ENCODE data around the gene PLS3. TPM values are rescaled to one million over a fixed set of nuclear protein-coding genes. Genes with fewer than 3 reads are reported as not detected.

PLS3 gene
- total RNA-seq, 1 donor from 2014 or later = 122 TPM

GRCh38 chrX:115582616-115583495 lies 21.9 kb downstream of the PLS3 start:
- TF ChIP-seq, protein P1, sequence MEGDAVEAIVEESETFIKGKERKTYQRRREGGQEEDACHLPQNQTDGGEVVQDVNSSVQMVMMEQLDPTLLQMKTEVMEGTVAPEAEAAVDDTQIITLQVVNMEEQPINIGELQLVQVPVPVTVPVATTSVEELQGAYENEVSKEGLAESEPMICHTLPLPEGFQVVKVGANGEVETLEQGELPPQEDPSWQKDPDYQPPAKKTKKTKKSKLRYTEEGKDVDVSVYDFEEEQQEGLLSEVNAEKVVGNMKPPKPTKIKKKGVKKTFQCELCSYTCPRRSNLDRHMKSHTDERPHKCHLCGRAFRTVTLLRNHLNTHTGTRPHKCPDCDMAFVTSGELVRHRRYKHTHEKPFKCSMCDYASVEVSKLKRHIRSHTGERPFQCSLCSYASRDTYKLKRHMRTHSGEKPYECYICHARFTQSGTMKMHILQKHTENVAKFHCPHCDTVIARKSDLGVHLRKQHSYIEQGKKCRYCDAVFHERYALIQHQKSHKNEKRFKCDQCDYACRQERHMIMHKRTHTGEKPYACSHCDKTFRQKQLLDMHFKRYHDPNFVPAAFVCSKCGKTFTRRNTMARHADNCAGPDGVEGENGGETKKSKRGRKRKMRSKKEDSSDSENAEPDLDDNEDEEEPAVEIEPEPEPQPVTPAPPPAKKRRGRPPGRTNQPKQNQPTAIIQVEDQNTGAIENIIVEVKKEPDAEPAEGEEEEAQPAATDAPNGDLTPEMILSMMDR (IDR thresholded peaks at IDR 0.05; ENCODE audit: unreplicated experiment) = no peak
- H3K36me3 Mint-ChIP-seq (ENCODE audit: low read depth, unreplicated experiment) = no peaks in the 10 kb centered on the region
- peak overlapping the region; percentile 48 for H3K27ac Mint-ChIP-seq (ENCODE audit: unreplicated experiment)
- no peak overlapping the region for H3K4me3 Mint-ChIP-seq (ENCODE audit: unreplicated experiment)
- peaks cover 18% of the 10 kb centered on the region for H3K4me1 Mint-ChIP-seq (ENCODE audit: unreplicated experiment)
- H3K27me3 Mint-ChIP-seq (ENCODE audit: unreplicated experiment) = no peaks in the 10 kb centered on the region
- no peaks in the 10 kb centered on the region for H3K9me3 Mint-ChIP-seq (ENCODE audit: unreplicated experiment)
- DNase-seq (ENCODE audit: low spot score) = no peak

GRCh38 chrX:115583496-115584004 lies 22.6 kb downstream of the PLS3 start:
- Mint-ChIP-seq H3K36me3 (ENCODE audit: low read depth, unreplicated experiment) (no peaks in the 10 kb centered on the region), H3K27ac (ENCODE audit: unreplicated experiment) (peak overlapping the region; percentile 84), H3K9me3 (ENCODE audit: unreplicated experiment) (no peaks in the 10 kb centered on the region), H3K4me3 (ENCODE audit: unreplicated experiment) (no peak overlapping the region), H3K27me3 (ENCODE audit: unreplicated experiment) (no peaks in the 10 kb centered on the region), H3K4me1 (ENCODE audit: unreplicated experiment) (peaks cover 18% of the 10 kb centered on the region)
- no peak for DNase-seq (ENCODE audit: low spot score)
- TF ChIP-seq, protein P1 (IDR thresholded peaks at IDR 0.05; ENCODE audit: unreplicated experiment) = no peak

DNA sequence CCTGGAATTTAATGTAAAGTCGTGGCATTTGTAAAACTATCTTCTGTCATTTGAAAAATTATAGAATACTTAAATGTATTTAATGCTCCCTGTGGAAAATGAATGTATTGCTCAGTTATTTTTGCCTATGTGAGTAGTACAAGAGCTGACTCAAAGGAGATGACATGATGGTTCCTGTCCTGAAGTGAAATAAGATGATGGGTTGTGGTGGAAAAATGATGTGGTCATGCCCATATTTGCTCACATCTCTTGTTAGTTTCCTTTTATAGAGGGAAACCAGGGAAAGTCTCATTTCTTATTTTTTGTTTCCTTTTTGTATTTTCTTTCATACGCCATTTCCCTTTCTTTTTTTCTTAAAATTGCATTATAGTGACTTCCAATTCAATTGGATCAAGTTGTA lies 23.7 kb downstream of the PLS3 start:
- Mint-ChIP-seq H3K27ac (ENCODE audit: unreplicated experiment) (no peak overlapping the region), H3K4me3 (ENCODE audit: unreplicated experiment) (no peak overlapping the region), H3K27me3 (ENCODE audit: unreplicated experiment) (no peaks in the 10 kb centered on the region), H3K36me3 (ENCODE audit: low read depth, unreplicated experiment) (no peaks in the 10 kb centered on the region), H3K4me1 (ENCODE audit: unreplicated experiment) (peaks cover 18% of the 10 kb centered on the region), H3K9me3 (ENCODE audit: unreplicated experiment) (no peaks in the 10 kb centered on the region)
- DNase-seq (ENCODE audit: low spot score) = no peak
- TF ChIP-seq, protein P1 (IDR thresholded peaks at IDR 0.05; ENCODE audit: unreplicated experiment) = no peak

- Mint-ChIP-seq H3K27me3 (ENCODE audit: unreplicated experiment) (no peaks in the 10 kb centered on the region), H3K36me3 (ENCODE audit: low read depth, unreplicated experiment) (no peaks in the 10 kb centered on the region), H3K4me3 (ENCODE audit: unreplicated experiment) (no peak overlapping the region), H3K4me1 (ENCODE audit: unreplicated experiment) (peaks cover 23% of the 10 kb centered on the region), H3K27ac (ENCODE audit: unreplicated experiment) (no peak overlapping the region), H3K9me3 (ENCODE audit: unreplicated experiment) (no peaks in the 10 kb centered on the region)
- no peak for DNase-seq (ENCODE audit: low spot score)
- TF ChIP-seq, protein P1 (IDR thresholded peaks at IDR 0.05; ENCODE audit: unreplicated experiment) = no peak
Observed at GRCh38 chrX:115588179-115588578, 27.2 kb downstream of the PLS3 start.

GRCh38 chrX:115589419-115589818 lies 28.4 kb downstream of the PLS3 start:
- TF ChIP-seq, protein P1 (IDR thresholded peaks at IDR 0.05; ENCODE audit: unreplicated experiment) = no peak
- Mint-ChIP-seq H3K4me1 (ENCODE audit: unreplicated experiment) (peaks cover 13% of the 10 kb centered on the region), H3K9me3 (ENCODE audit: unreplicated experiment) (no peaks in the 10 kb centered on the region), H3K27me3 (ENCODE audit: unreplicated experiment) (no peaks in the 10 kb centered on the region), H3K36me3 (ENCODE audit: low read depth, unreplicated experiment) (no peaks in the 10 kb centered on the region), H3K27ac (ENCODE audit: unreplicated experiment) (no peak overlapping the region), H3K4me3 (ENCODE audit: unreplicated experiment) (no peak overlapping the region)
- DNase-seq (ENCODE audit: low spot score) = no peak
